GM18873 (cell line): ENCODE measurements around the gene B3GALNT2.
A peak's percentile ranks its signal among the peaks of the same experiment; 100 is the strongest.
"Not testable (repeated sequence)": the region's sequence is repeated elsewhere in the genome, so short reads cannot be mapped to it uniquely, and the experiment has no call there.

Experiments used
- ATAC-seq: cut with Tn5 transposase; IDR thresholded peaks from one replicate; pipeline ENCODE4 v1.9.1; 2021; ENCODE audit warnings: mild to moderate bottlenecking, moderate library complexity, moderate number of reproducible peaks; ENCODE audit not compliant: unreplicated experiment, low FRiP score

B3GALNT2 gene

GRCh38 chr1:235504494-235505222 is 406 bp upstream of the B3GALNT2 start:
- ATAC-seq = peak; percentile 88

- ATAC-seq = no peak
These were observed 690 bp downstream of the B3GALNT2 start for GRCh38 chr1:235503403-235504121.

GRCh38 chr1:235502601-235503402 is 1.4 kb downstream of the B3GALNT2 start:
- ATAC-seq = no peak

- no peak for ATAC-seq
These were observed 3.2 kb downstream of the B3GALNT2 start for GRCh38 chr1:235500971-235501540.

- ATAC-seq = no peak
These were observed 8.7 kb downstream of the B3GALNT2 start for GRCh38 chr1:235495551-235495950.

GRCh38 chr1:235495030-235495429 is 9.2 kb downstream of the B3GALNT2 start:
- ATAC-seq = no peak

GRCh38 chr1:235494531-235494930 is 9.7 kb downstream of the B3GALNT2 start:
- ATAC-seq = no peak

- no peak for ATAC-seq
These were observed 12.6 kb downstream of the B3GALNT2 start for GRCh38 chr1:235491644-235492043.

GRCh38 chr1:235486321-235486720 is 17.9 kb downstream of the B3GALNT2 start:
- no peak for ATAC-seq

GRCh38 chr1:235485558-235485957 is 18.7 kb downstream of the B3GALNT2 start:
- ATAC-seq = no peak

GRCh38 chr1:235483090-235483489 is 21.2 kb downstream of the B3GALNT2 start:
- ATAC-seq = no peak

GRCh38 chr1:235473806-235474205 is 30.4 kb downstream of the B3GALNT2 start:
- ATAC-seq = no peak

GRCh38 chr1:235470741-235471439 is 33.4 kb downstream of the B3GALNT2 start:
- ATAC-seq = no peak

GRCh38 chr1:235469897-235470296 is 34.4 kb downstream of the B3GALNT2 start:
- ATAC-seq = not testable (repeated sequence)

- ATAC-seq = no peak
These were observed 35.3 kb downstream of the B3GALNT2 start for GRCh38 chr1:235468970-235469369.

- ATAC-seq = no peak
These were observed 36.2 kb downstream of the B3GALNT2 start for GRCh38 chr1:235468004-235468403.

GRCh38 chr1:235465066-235465465 is 39.2 kb downstream of the B3GALNT2 start:
- no peak for ATAC-seq

- not testable (repeated sequence) for ATAC-seq
These were observed 41.4 kb downstream of the B3GALNT2 start for GRCh38 chr1:235462832-235463231.

- ATAC-seq = no peak
These were observed 42.3 kb downstream of the B3GALNT2 start for GRCh38 chr1:235461954-235462353.

- no peak for ATAC-seq
These were observed 43.5 kb downstream of the B3GALNT2 start for GRCh38 chr1:235460770-235461169.
